Activated CD4-positive, CD25-positive, alpha-beta regulatory T cell treated with anti-CD3 and anti-CD28 coated beads, Interleukin-2, amount 50 U/mL, for 24 hours (primary cell): ENCODE measurements around the gene ZNF791.
A peak's percentile ranks its signal among the peaks of the same experiment; 100 is the strongest.
"Not testable (repeated sequence)": the region's sequence is repeated elsewhere in the genome, so short reads cannot be mapped to it uniquely, and the experiment has no call there.

Experiments used
- ATAC-seq, 2 donors: fragments of 150-1000 bp; cut with Tn5 transposase; one replicate each; pipeline ENCODE4 v1.10.0; 2021; ENCODE audit warnings: mild to moderate bottlenecking in 1 of 2, moderate library complexity in 1 of 2

The ZNF791 gene

DNA sequence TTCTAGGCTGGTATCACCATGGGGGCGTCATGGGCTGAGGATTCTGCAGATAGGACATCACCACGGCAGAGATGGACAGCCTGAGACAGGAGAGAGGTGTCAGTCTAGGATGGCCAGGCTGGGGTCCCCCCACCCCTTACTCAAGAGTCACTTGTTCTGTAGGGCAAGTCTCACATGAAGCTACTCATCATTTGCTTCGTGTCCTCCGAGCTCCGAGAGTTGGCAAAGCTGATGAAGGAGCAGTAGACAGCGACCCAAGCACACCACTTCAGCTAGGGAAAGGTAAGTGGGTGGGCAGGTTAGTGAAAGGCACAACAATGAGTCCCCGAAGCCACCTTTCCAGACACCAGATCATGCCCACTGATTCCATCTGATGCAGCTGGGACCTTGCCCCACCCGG lies 57.6 kb downstream of the ZNF791 start:
- no peak for ATAC-seq

DNA sequence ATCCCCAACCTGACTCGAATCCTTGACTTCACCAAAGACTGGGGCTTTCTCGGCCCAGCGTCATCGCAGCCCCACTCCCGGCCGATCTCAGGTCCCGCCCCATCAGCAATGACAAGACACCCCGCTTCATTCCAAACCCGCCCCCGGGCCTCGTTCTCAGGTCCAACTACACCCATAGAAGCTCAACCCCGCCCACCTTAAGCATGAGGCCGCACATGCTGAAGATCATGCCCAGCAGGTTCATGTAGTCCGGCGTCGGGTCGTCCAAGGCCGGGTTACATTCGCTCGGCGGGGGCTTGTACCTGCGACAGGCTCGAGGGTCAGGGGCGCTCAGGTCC lies 58.2 kb downstream of the ZNF791 start:
- peak; percentile 10 to 21 for ATAC-seq

DNA sequence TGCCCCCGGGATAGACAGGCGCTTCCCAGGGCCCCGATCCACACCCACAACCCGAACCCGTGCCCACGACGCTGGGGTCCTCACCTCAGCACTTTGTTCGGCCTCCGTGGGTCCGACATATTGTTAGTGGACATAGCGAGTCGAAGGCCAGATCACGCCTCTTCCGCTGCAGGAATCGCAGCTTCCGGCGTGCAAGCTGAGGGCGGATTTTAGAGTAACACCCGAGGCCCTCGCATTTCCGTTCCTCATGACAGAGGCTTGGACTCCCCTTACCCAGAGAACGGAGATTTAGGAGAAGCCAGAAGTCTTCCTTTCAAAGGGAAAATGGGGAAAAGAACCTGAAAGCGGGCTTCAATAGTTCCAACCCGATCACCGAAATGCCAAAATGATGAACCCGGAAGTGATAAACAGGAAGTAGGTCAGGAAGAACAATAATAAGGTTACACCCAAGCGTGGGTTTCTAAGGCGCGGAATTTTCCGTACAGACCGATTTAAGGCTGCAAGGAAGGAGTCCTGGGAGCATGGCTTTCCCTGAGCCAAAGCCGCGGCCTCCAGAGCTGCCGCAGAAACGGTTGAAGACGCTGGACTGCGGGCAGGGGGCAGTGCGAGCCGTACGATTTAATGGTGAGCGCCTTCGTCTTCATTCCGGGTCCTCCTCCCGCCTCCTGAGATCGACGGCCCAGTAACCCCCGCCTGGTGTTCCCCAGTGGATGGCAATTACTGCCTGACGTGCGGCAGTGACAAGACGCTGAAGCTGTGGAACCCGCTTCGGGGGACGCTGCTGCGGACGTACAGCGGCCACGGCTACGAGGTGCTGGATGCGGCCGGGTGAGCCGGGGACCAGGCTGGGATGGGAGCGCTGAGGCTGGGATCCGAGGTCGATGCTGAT lies 58.8 kb downstream of the ZNF791 start:
- peak; percentile 12 to 14 for ATAC-seq

DNA sequence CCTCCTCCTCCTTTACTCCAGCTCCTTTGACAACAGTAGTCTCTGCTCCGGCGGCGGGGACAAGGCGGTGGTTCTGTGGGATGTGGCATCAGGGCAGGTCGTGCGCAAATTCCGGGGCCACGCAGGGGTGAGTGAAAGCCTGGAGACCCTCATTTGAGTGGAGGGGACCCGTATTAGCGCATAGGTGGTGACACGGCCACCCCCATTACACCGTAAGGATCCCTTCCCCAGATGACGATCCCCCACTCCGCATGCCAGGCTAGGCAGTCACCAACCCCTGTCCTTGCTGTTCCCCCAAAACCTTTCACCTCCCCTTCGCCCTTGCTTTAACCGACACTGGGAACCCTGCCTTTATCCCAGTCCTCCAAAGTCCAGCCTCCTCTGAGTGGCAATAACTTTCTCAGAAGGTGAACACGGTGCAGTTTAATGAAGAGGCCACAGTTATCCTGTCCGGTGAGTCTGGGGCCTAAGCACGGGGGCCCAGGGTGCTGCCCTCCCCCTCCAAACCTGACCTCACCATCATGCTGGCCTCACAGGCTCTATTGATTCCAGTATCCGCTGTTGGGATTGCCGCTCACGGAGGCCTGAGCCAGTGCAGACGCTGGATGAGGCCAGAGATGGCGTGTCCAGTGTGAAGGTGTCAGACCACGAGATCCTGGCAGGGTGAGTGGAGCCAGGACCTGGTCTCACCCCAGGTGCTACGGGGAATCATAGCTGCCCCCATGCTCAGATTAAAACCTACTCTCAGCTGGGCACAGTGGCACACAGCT lies 59.6 kb downstream of the ZNF791 start:
- no peak for ATAC-seq

DNA sequence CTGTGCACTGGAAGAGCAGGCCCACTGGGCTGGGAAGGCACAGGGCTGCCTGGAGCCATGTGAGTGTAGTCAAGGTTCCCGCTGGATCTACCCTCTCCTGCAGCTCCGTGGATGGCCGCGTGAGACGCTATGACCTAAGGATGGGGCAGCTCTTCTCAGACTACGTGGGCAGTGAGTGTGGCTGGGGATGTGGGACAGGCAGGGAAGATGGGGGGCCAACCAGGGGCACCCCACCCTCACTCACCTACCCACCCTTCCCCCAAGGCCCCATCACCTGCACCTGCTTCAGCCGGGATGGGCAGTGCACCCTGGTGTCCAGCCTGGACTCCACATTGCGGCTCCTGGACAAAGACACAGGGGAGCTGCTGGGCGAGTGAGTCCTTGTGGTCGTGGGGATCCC lies 62.0 kb downstream of the ZNF791 start:
- ATAC-seq, result no peak

DNA sequence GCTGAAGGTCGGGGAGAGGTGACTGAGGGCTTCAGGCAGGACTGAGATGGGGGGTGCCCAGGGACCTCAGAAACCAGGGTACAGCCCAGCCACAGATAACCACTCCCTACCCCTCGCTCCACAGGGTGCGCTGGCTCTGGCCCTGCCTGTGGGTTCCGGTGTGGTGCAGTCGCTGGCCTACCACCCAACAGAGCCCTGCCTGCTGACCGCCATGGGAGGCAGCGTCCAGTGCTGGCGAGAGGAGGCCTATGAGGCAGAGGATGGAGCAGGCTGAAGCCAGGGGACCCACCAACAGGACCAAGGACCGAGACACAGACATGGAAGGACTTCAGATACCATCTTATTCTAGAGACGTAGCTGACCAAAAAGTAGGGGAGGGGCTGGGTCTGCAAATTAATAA lies 64.7 kb downstream of the ZNF791 start:
- ATAC-seq, result no peak

DNA sequence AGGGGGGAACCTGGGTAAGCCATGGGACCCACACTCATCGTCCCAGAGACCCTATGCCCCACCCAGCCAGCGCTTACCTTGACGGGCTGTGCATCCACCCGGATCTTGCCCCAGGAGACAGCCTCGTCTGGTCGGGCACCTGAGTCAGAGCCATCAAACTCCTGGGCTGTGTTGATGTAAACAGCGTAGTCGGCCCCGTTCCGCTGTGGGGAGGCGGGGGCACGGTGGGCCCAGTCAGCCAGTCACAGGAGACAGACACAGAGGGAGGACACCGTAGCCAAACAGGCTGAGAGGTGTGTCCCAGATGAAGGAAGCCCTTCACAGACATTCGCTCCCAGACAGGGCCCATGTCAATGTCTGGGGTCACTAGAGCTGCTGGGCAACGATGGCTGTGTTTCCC lies 65.2 kb downstream of the ZNF791 start:
- ATAC-seq, result no peak

DNA sequence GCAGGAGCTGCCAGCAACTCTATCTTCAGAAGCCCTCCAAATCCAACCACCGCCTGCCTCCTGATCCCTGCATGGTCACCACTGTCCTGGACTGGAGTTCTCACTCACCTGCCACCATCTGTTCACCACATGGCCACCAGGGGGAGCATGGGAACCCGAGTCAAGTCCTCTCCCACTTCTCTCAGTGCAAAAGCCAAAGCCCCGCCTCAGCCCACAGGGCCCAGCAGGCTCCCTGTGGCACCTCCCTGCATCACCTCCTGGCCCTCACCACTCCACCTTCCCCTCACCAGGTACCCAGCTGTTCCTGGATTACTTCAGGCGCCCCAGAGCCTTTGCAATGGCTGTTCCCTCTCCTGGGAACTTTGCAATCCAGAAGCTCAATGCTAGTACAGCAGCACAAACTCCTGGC lies 65.7 kb downstream of the ZNF791 start:
- peak; percentile 27 to 36 for ATAC-seq

DNA sequence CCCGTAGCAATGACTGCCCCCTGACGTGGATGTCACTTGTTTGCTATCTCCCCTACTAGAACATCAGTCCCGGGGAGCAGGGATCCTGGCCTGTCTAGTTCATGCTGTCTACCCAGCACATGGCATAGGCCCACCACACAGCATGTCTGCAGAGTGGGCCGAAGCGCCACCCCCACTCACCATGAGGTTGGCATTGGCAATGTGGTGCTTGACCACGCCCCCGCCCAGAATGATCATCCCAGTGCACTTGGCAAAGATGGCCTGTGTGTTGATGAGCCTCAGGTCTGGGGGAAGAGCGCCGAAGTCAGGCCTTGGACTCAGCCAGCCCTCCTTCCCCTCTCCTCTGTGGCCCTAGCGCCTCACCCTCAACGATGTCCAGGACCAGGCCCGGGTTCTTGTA lies 66.2 kb downstream of the ZNF791 start:
- ATAC-seq, result no peak

DNA sequence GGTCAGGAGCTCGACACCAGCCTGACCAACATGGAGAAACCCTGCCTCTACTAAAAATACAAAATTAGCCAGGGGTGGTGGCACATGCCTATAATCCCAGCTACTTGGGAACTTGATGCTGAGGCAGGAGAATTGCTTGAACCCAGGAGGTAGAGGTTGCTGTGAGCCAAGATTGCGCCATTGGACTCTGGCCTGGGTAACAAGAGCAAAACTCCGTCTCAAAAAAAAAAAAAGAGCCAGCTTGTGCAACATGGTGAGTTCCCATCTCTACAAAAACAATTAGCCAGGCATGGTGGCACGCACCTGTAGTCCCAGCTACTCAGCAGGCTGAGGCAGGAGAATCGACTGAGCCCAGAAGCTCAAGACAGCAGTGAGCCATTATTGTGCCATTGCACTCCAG lies 67.3 kb downstream of the ZNF791 start:
- ATAC-seq, result not testable (repeated sequence)

DNA sequence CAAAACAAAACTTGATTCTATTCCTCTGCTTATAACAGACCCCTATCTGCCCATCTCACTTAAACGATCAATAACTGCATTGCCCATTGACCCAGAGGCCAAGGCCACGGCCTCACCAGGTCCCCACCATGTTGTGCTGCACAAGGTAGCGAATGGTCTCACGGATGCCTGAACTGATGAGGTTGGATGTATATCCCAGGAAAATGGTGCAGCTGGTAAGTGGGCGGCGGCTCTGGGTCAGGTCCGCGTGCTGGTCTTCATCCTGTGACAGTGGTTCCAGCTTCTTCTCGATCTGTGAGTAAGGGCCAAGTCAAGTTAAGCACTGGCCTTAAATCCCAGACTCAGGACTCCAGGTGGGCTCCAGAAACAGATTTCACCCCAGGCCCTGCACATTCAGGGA lies 69.3 kb downstream of the ZNF791 start:
- no peak for ATAC-seq

DNA sequence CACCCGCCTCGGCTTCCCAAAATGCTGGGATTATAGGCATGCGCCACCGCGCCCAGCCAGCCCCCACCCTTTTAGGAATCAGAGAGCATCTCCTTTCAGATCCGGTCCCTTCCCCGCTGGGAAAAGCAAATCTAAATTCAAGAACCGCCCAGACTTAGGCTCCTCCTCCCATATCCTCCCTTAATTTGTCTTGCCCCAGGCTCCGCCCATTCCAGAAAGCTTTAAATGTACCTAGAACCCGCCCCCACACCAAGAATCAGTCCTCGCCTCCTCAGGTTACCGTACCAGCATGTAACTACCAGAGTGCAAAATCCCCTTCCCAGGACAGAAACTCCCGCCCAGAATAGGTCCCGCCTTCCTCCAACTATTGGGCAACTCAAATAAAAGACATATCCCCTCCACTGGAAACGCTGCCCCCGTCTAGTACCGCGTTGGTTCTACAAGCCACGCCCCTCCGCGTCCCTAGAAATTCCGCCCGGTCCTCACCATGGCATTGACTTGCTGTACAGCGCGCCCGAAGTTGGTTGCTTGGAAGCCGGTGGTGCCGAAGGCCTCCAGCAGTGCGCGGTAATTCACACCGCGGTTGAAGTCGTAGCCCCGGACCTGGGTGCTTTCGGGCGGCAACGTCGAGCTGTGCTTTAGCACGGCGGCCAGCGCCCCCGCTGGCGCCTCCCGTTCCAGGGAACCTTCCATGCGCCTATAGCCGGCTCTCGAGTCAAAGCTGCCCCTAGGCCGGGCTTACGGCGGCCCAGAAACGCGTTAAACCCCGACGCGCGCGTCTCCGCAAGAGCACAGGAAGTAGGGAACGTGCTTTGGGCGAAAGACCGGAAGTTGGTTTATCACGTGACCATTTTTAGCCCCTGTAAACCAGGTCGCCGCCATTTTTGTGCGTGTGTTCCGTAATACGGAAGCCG lies 70.6 kb downstream of the ZNF791 start, which contains the start of gene DHPS:
DHPS (minus strand) TSS at position 807 of the 914 bp plus-strand sequence; CDS start at position 693, 114 bp downstream.
- ATAC-seq, result peak; percentile 86
